Glomerular visceral epithelial cell (primary cell): Measurements from ENCODE around the gene KMT2A.
A peak's percentile ranks its signal among the peaks of the same experiment; 100 is the strongest.

Experiments used
- DNase-seq: peaks from one replicate; pipeline ENCODE4 v3.0.0-alpha.2; 2016; ENCODE audit errors: extremely low spot score

Gene KMT2A

GRCh38 chr11:118484405-118484804 is 48.1 kb downstream of the KMT2A start:
- DNase-seq = no peak

DNA sequence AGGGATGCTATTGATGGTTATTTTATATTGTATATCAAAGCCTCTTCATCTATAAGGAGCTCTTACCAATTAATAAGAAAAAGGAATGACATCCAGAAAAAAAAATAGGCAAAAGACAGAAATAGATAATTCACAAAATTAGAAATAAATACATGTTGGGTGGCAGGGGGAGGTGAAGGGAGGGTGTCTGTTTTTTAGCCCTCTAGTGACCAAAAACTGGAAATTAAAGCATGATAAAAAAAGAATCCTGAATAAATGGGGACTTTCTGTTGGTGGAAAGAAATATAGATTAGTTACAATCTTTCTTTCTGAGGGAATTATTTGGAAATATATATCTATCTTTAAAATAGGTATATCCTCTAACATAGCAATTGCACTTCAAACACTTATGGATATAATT is 49.0 kb downstream of the KMT2A start:
- DNase-seq = no peak

GRCh38 chr11:118488480-118489109 is 52.3 kb downstream of the KMT2A start:
- peak; percentile 75 for DNase-seq

GRCh38 chr11:118491041-118491440 is 54.7 kb downstream of the KMT2A start:
- no peak for DNase-seq

DNA sequence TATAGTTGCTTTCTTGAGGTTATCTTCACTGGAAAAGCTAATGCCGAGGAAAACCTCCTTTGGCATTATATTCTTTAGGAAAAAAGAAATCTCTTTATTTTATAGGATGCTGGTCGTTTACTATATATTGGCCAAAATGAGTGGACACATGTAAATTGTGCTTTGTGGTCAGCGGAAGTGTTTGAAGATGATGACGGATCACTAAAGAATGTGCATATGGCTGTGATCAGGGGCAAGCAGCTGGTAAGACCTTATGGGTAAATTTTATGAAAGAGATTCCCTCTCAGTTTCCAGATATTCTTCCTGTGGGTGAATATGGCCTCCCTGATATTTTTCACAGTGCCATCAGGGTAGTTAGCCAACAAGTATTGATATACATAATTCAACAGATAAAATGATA is 61.5 kb downstream of the KMT2A start:
- peak; percentile 60 for DNase-seq

DNA sequence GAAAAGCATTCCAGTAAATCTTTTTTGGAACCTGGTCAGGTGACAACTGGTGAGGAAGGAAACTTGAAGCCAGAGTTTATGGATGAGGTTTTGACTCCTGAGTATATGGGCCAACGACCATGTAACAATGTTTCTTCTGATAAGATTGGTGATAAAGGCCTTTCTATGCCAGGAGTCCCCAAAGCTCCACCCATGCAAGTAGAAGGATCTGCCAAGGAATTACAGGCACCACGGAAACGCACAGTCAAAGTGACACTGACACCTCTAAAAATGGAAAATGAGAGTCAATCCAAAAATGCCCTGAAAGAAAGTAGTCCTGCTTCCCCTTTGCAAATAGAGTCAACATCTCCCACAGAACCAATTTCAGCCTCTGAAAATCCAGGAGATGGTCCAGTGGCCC is 66.9 kb downstream of the KMT2A start:
- no peak for DNase-seq

GRCh38 chr11:118511601-118512000 is 75.3 kb downstream of the KMT2A start:
- DNase-seq = no peak

- no peak for DNase-seq
These were observed 77.8 kb downstream of the KMT2A start for GRCh38 chr11:118514103-118514502.

GRCh38 chr11:118519549-118519948 is 83.3 kb downstream of the KMT2A start:
- no peak for DNase-seq

DNA sequence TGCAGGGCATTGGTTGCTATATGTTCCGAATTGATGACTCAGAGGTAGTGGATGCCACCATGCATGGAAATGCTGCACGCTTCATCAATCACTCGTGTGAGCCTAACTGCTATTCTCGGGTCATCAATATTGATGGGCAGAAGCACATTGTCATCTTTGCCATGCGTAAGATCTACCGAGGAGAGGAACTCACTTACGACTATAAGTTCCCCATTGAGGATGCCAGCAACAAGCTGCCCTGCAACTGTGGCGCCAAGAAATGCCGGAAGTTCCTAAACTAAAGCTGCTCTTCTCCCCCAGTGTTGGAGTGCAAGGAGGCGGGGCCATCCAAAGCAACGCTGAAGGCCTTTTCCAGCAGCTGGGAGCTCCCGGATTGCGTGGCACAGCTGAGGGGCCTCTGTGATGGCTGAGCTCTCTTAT is 85.6 kb downstream of the KMT2A start:
- no peak for DNase-seq

GRCh38 chr11:118522571-118523072 is 86.3 kb downstream of the KMT2A start:
- DNase-seq = peak; percentile 35

DNA sequence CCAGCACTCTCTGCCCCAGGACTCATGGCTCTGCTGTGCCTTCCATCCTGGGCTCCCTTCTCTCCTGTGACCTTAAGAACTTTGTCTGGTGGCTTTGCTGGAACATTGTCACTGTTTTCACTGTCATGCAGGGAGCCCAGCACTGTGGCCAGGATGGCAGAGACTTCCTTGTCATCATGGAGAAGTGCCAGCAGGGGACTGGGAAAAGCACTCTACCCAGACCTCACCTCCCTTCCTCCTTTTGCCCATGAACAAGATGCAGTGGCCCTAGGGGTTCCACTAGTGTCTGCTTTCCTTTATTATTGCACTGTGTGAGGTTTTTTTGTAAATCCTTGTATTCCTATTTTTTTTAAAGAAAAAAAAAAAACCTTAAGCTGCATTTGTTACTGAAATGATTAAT is 88.1 kb downstream of the KMT2A start:
- no peak for DNase-seq

DNA sequence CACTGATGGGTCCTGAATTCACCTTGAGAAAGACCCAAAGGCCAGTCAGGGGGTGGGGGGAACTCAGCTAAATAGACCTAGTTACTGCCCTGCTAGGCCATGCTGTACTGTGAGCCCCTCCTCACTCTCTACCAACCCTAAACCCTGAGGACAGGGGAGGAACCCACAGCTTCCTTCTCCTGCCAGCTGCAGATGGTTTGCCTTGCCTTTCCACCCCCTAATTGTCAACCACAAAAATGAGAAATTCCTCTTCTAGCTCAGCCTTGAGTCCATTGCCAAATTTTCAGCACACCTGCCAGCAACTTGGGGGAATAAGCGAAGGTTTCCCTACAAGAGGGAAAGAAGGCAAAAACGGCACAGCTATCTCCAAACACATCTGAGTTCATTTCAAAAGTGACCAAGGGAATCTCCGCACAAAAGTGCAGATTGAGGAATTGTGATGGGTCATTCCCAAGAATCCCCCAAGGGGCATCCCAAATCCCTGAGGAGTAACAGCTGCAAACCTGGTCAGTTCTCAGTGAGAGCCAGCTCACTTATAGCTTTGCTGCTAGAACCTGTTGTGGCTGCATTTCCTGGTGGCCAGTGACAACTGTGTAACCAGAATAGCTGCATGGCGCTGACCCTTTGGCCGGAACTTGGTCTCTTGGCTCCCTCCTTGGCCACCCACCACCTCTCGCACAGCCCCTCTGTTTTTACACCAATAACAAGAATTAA is 88.6 kb downstream of the KMT2A start:
- no peak for DNase-seq

DNA sequence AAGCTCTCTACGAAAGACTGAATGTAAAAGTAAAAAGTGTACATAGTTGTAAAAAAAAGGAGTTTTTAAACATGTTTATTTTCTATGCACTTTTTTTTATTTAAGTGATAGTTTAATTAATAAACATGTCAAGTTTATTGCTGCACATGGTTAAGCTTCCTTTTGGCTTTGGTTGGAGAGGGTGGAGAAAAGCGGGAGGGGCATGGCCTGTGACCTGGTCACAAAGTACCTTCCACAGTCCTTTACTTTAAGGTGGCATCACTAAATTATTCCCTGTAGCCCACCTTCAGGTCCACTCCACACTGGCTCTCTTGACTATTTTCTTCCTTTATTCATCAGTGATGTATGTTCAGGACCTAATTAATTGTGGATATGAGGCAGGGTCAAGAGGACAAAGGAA is 90.4 kb downstream of the KMT2A start:
- no peak for DNase-seq

GRCh38 chr11:118527109-118527508 is 90.8 kb downstream of the KMT2A start, which contains the start of gene TTC36:
TSS of gene TTC36 (plus strand) at chr11:118527474. CDS start at chr11:118527495, 21 bp downstream.
- DNase-seq = no peak

DNA sequence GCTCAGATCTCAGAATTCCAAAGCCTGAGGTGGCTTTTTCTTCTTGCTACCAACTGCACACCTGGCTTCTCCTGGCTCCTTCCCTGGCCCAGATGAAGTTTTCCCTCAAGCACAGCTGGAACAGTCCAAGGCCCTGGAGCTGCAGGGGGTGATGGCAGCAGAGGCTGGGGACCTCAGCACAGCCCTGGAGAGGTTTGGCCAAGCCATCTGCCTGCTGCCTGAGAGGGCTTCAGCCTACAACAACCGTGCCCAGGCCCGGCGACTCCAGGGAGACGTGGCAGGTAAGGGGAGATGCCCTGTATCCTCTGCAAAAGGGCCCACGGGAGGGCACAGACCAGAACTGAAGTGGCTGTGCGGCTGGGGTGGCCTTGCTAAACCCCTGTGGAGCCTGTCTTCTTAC is 92.2 kb downstream of the KMT2A start:
- no peak for DNase-seq

GRCh38 chr11:118529584-118530175 is 93.4 kb downstream of the KMT2A start:
- no peak for DNase-seq

DNA sequence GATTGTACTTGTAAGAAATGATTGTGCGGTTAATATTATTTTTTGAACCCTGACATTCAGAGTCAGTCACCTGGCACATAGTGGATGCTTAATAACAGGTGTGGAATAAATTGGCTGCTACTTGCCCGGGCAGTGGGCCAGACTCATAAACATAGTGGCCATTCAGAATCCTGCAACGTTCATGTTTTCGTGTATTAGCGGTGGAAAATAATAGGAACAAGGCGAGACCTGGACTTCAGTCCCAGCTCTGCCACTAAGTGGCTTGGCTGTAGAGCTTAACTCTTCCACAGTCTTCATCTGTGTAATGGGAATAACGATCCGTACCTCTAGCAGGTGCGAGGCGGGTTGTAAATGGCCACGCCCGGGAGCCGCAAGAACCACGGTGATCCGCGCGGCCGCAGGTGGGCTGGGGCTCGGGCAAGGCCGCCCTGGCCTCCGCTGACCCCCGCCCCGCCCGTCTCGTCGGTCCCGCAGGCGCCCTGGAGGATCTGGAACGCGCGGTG is 93.9 kb downstream of the KMT2A start:
- no peak for DNase-seq

DNA sequence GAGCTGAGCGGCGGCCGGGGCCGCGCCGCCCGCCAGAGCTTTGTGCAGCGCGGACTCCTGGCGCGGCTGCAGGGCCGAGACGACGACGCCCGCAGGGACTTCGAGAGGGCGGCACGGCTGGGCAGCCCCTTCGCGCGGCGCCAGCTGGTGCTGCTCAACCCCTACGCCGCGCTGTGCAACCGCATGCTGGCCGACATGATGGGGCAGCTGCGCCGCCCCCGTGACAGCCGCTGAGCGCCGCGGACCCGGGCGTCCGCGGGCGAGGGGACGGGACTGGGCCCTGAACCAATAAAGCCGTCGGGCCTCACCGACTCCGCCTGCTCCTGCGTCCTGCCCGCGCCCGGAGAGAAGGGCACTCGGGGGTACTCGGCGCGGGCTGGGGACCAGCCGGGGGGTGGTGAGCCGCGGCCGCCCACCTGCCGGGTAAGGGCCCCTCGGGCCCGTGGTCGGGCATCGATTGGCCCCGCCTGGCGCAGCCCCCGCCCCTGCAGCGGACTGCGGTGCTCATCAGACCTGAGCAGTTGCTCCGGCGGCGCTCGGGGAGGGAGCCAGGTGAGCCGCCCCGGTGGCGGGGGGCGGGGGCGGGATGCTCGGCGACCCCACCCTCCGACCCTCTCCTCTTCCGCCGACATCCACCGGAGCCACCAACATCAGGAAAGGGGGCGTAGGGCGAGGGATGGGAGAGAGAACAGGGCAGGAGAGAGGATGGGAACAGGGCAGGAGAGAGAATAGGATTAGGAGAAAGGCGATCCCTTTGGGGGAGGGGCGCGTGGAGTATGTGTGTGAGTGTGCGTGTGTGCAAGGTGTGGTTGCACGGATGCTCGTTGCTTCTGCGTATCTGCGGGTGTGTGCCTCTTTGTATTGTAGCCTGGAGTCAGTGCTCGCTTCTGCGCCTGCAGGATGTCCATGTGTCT is 94.6 kb downstream of the KMT2A start, which contains the start of gene TMEM25:
TMEM25 (plus strand) TSS at position 510 of the 914 bp plus-strand sequence. CDS start 610 bp downstream, outside the sequence.
- peak; percentile 39 for DNase-seq

GRCh38 chr11:118531597-118532084 is 95.3 kb downstream of the KMT2A start:
- DNase-seq = no peak

DNA sequence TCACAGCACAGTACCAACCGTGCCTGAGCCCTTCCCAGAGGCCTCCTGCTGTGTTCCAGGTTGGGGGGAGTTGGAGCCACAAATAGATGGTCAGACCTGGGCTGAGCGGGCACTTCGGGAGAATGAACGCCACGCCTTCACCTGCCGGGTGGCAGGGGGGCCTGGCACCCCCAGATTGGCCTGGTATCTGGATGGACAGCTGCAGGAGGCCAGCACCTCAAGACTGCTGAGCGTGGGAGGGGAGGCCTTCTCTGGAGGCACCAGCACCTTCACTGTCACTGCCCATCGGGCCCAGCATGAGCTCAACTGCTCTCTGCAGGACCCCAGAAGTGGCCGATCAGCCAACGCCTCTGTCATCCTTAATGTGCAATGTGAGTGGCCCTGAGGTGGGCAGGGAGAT is 95.8 kb downstream of the KMT2A start:
- DNase-seq = no peak
